Mesendoderm (in vitro differentiated cells): Measurements from ENCODE around the gene GALNT5.
A peak's percentile ranks its signal among the peaks of the same experiment; 100 is the strongest.

Experiments used
- DNase-seq: peaks from one replicate; pipeline ENCODE4 v3.0.0; 2013
- H2AK5ac ChIP-seq: 2 replicates; pipeline ENCODE4 v1.6.1; 2013; ENCODE audit warnings: low read length, inconsistent platforms
- H2BK120ac ChIP-seq: 2 replicates; pipeline ENCODE4 v1.6.1; 2013; ENCODE audit warnings: low read depth, mild to moderate bottlenecking, low read length, moderate library complexity, mixed read lengths
- H2BK15ac ChIP-seq: replicated peaks from 2 replicates; pipeline ENCODE4 v1.6.1; 2013; ENCODE audit warnings: low read depth, mild to moderate bottlenecking, moderate library complexity
- H2BK5ac ChIP-seq: 2 replicates; pipeline ENCODE4 v1.6.1; 2013; ENCODE audit warnings: low read length, inconsistent platforms
- H3K18ac ChIP-seq: 2 replicates; pipeline ENCODE4 v1.6.1; 2013; ENCODE audit warnings: mild to moderate bottlenecking, low read length, mixed read lengths
- H3K23ac ChIP-seq: one replicate; pipeline ENCODE4 v1.6.1; 2013; ENCODE audit warnings: low read length
- H3K27ac ChIP-seq: 2 replicates; pipeline ENCODE4 v1.5.1; 2013; ENCODE audit warnings: low read depth, mild to moderate bottlenecking, inconsistent platforms, low read length, moderate library complexity
- H3K27me3 ChIP-seq: 2 replicates; pipeline ENCODE4 v1.6.1; 2013; ENCODE audit warnings: low read length, control low read depth, mild to moderate bottlenecking, inconsistent platforms; ENCODE audit not compliant: insufficient read depth, poor library complexity
- H3K36me3 ChIP-seq: 2 replicates; pipeline ENCODE4 v1.6.1; 2013; ENCODE audit warnings: low read length, inconsistent platforms; ENCODE audit not compliant: control insufficient read depth, insufficient read depth
- H3K4ac ChIP-seq: one replicate; pipeline ENCODE4 v1.6.1; 2013; ENCODE audit warnings: low read depth, mild to moderate bottlenecking, low read length, moderate library complexity
- H3K4me1 ChIP-seq: 2 replicates; pipeline ENCODE4 v1.6.1; 2013; ENCODE audit warnings: low read depth, low read length, inconsistent platforms; ENCODE audit not compliant: control insufficient read depth
- H3K4me2 ChIP-seq: 2 replicates; pipeline ENCODE4 v1.6.1; 2013; ENCODE audit warnings: low read length
- H3K4me3 ChIP-seq: 2 replicates; pipeline ENCODE4 v1.5.1; 2013; ENCODE audit warnings: mild to moderate bottlenecking, low read length
- H3K56ac ChIP-seq: one replicate; pipeline ENCODE4 v1.6.1; 2013; ENCODE audit warnings: low read length
- H3K79me1 ChIP-seq: 2 replicates; pipeline ENCODE4 v1.6.1; 2013; ENCODE audit warnings: low read length, inconsistent platforms
- H3K79me2 ChIP-seq: 2 replicates; pipeline ENCODE4 v1.6.1; 2013; ENCODE audit warnings: mild to moderate bottlenecking, low read length; ENCODE audit not compliant: control insufficient read depth, insufficient read depth
- H3K9ac ChIP-seq: 2 replicates; pipeline ENCODE4 v1.6.1; 2013; ENCODE audit warnings: low read length, inconsistent platforms
- H4K5ac ChIP-seq: one replicate; pipeline ENCODE4 v1.6.1; 2013; ENCODE audit warnings: low read length
- H4K8ac ChIP-seq: one replicate; pipeline ENCODE4 v1.6.1; 2013; ENCODE audit warnings: low read depth, mild to moderate bottlenecking, control low read depth, low read length, moderate library complexity
- WGBS: extraction: QIAGEN DNeasy Blood & Tissue Kit; methylation state at CpG from one replicate; pipeline ENCODE4 v1.1.7; 2013; ENCODE audit warnings: low lambda C conversion rate, missing lambda C conversion rate; ENCODE audit not compliant: insufficient coverage; ENCODE audit errors: extremely low coverage; 5-methylcytosine and 5-hydroxymethylcytosine counted together

GALNT5 gene

DNA sequence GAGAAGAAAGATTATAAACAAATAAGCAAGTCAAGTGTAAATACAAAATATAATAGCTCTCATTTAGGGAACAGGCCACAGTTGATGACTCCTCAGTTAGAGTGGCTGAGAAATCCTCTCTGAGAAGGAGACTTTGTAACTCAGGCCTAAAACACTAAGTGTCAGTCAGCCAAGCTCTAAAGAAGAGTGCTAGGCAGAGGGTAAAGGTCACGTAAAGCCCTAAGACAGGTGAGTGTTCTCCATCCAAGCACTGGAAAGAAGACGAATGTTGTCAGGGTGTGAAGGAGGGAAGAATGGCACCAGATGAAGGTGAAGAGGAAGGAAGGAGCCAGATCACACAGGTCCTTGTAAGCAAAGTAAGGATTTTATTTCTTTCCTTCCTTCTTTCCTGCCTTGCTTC, 43.8 kb downstream of the GALNT5 start:
- no peak for DNase-seq
- no peak overlapping the region for H2BK5ac ChIP-seq

DNA sequence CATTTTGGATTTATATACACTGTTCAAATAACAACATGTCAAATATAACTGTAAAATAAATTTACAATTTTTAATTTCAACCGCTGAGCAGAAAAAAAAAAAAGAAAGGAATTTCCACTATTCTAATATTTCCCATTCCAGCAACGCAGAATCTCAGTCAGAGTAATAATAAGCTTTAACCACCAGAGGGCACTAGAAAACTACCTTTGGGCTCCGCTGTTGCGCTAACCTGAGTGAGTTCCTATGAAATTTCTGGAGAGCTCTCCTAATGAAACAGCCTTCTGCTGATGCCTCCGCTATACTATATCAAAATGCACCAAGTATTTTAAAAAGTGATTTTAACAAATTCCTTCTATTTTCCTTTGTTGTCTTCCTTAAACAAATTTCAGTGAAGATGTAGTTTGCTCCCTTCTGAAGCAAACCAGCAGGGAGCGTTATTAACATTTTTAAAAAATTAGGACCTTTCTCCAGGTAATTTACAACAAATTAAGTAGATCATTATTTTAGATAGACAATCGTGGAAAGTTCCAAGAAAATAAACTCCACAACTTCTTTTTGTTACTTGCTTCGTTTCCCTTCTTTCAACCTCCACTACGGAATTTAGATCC, 45.1 kb downstream of the GALNT5 start:
- Histone ChIP-seq H3K18ac (no peak overlapping the region), H3K36me3 (no peaks in the 10 kb centered on the region), H3K4me2 (no peak overlapping the region), H2AK5ac (no peak overlapping the region), H2BK5ac (no peak overlapping the region), H3K27ac (no peak overlapping the region), H4K5ac (no peak overlapping the region), H3K4me3 (no peak overlapping the region), H4K8ac (no peak overlapping the region), H3K27me3 (no peaks in the 10 kb centered on the region), H3K56ac (no peak overlapping the region), H2BK120ac (no peak overlapping the region), H3K4me1 (no peaks in the 10 kb centered on the region), H2BK15ac (no peak overlapping the region), H3K4ac (no peak overlapping the region), H3K23ac (no peak overlapping the region), H3K79me1 (no peaks in the 10 kb centered on the region), H3K9ac (no peak overlapping the region), H3K79me2 (no peaks in the 10 kb centered on the region)
- no CpG with 5 or more reads among the region's 9 CpGs for WGBS
- DNase-seq = peak; percentile 53

More for the DNA sequence above, 43.8 kb downstream of the GALNT5 start:
- Histone ChIP-seq H2AK5ac (no peak overlapping the region), H3K4me3 (no peak overlapping the region), H3K4me1 (no peaks in the 10 kb centered on the region), H2BK120ac (no peak overlapping the region), H3K18ac (no peak overlapping the region), H3K23ac (no peak overlapping the region), H3K9ac (no peak overlapping the region), H2BK15ac (no peak overlapping the region), H3K36me3 (no peaks in the 10 kb centered on the region), H3K79me2 (no peaks in the 10 kb centered on the region), H3K27me3 (no peaks in the 10 kb centered on the region), H4K8ac (no peak overlapping the region), H3K79me1 (no peaks in the 10 kb centered on the region), H4K5ac (no peak overlapping the region), H3K4me2 (no peak overlapping the region), H3K27ac (no peak overlapping the region), H3K4ac (no peak overlapping the region), H3K56ac (no peak overlapping the region)
- no CpG with 5 or more reads among the region's 2 CpGs for WGBS

DNA sequence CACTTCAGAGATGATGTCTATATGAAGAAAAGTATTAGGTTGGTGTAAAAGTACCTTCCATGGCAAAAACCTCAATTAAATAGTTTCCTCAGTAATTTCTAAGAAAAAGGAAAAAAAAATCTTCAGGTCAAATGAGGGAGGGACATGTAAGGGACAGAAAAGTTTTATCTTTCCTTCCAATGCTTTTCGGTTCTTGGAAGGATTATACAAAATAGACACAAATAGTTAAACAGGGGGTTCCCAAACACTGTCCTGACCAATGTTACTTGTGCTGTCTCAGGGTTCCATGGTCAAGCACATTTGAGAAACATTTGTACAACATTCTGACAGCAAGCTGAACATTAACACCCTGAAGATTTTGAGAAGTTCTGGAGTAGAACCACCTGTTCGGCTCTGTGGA, 46.1 kb downstream of the GALNT5 start:
- Histone ChIP-seq H3K27ac (no peak overlapping the region), H3K79me1 (no peaks in the 10 kb centered on the region), H3K79me2 (no peaks in the 10 kb centered on the region), H2BK5ac (no peak overlapping the region), H2BK15ac (no peak overlapping the region), H2AK5ac (no peak overlapping the region), H3K23ac (no peak overlapping the region), H3K56ac (no peak overlapping the region), H3K18ac (no peak overlapping the region), H2BK120ac (no peak overlapping the region), H3K4me2 (no peak overlapping the region), H3K27me3 (no peaks in the 10 kb centered on the region), H4K8ac (no peak overlapping the region), H3K4me3 (no peak overlapping the region), H3K4ac (no peak overlapping the region), H4K5ac (no peak overlapping the region), H3K4me1 (no peaks in the 10 kb centered on the region), H3K36me3 (no peaks in the 10 kb centered on the region), H3K9ac (no peak overlapping the region)
- WGBS = no CpG with 5 or more reads among the region's 2 CpGs
- no peak for DNase-seq

DNA sequence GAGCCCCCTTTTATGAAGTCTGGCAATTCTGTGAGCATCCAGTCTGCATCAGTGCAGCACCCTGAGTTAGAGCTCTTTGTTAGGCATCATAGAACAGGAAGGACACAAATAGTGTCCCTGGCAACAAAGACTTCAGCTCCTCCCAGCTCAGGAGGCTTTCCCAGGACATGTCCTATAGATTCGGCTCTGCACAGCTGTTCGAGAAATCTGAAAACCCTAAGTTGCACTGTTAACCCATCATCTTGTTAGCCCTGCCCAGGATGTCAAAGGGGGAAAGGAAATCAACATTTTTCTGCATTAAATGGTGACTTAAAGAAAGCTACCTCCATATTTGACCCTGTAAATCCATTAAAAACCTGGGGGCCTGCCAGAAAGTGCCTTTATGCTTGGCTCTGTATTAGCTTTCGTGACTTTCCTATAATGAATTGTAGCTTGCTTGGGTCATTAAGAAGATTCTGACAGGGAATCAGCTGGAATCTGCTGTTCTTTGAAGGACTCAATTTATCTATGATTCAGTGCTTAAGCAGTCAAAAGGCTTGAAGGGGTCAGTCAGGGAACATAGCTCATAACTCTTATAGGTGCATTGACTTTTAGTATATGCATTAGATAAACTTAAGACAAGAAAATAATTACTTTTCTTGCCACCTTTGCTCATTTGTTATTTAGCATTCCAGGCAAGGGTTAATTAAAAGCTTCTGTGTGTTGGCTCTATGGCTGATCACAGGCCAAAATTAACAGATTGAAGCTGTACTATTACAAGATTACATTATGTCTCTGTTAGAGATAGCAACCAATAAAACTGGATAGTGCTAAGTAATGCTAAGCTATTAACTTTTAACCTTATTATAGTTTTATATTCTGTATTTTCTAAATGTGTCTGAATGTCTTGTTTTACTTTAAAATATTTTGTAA, 47.6 kb downstream of the GALNT5 start:
- H3K79me2 ChIP-seq = no peaks in the 10 kb centered on the region
- H4K8ac ChIP-seq = no peak overlapping the region
- H3K23ac ChIP-seq = no peak overlapping the region
- no peak for DNase-seq
- H3K36me3 ChIP-seq = no peaks in the 10 kb centered on the region
- H3K9ac ChIP-seq = no peak overlapping the region
- no peaks in the 10 kb centered on the region for H3K27me3 ChIP-seq
- no peak overlapping the region for H3K4ac ChIP-seq
- no CpG with 5 or more reads among the region's 3 CpGs for WGBS
- H3K27ac ChIP-seq = no peak overlapping the region
- H2AK5ac ChIP-seq = no peak overlapping the region
- H2BK120ac ChIP-seq = no peak overlapping the region
- H3K18ac ChIP-seq = no peak overlapping the region
- no peak overlapping the region for H2BK5ac ChIP-seq
- no peaks in the 10 kb centered on the region for H3K4me1 ChIP-seq
- no peak overlapping the region for H4K5ac ChIP-seq
- H2BK15ac ChIP-seq = no peak overlapping the region
- H3K56ac ChIP-seq = no peak overlapping the region
- H3K4me3 ChIP-seq = no peak overlapping the region
- no peaks in the 10 kb centered on the region for H3K79me1 ChIP-seq
- no peak overlapping the region for H3K4me2 ChIP-seq

DNA sequence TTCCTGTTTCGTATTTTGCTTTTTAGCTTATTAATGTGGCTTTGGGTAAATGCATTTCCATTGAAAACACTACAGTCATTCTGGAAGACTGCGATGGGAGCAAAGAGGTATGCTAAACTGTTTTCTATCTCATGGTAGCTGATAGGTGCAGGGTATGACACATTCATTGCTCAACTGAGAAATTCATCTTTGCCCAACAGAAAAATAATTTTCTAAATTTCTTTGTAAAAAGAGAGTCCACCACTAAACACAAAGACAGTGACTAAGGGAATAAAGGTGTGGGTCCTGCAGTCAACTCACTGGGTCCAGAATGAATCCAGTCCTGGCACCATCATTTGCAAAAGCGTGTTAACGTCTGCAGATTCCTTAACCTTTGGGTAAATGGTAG, 48.2 kb downstream of the GALNT5 start:
- no peak overlapping the region for H3K27ac ChIP-seq

More for the DNA sequence above, 48.2 kb downstream of the GALNT5 start:
- no peak overlapping the region for H2BK120ac ChIP-seq
- H3K23ac ChIP-seq = no peak overlapping the region
- H2AK5ac ChIP-seq = no peak overlapping the region
- H2BK5ac ChIP-seq = no peak overlapping the region
- H4K8ac ChIP-seq = no peak overlapping the region
- H3K4me1 ChIP-seq = no peaks in the 10 kb centered on the region
- no peaks in the 10 kb centered on the region for H3K27me3 ChIP-seq
- H3K9ac ChIP-seq = no peak overlapping the region
- H3K18ac ChIP-seq = no peak overlapping the region
- H3K56ac ChIP-seq = no peak overlapping the region
- H3K4me2 ChIP-seq = no peak overlapping the region
- H3K79me2 ChIP-seq = no peaks in the 10 kb centered on the region
- no peaks in the 10 kb centered on the region for H3K36me3 ChIP-seq
- H4K5ac ChIP-seq = no peak overlapping the region
- no peak for DNase-seq
- no CpG with 5 or more reads among the region's 4 CpGs for whole genome bisulfite sequencing
- no peaks in the 10 kb centered on the region for H3K79me1 ChIP-seq
- no peak overlapping the region for H3K4me3 ChIP-seq
- no peak overlapping the region for H3K4ac ChIP-seq
- H2BK15ac ChIP-seq = no peak overlapping the region
